ENCODE measurements around the gene TMEM108.
"Not testable (repeated sequence)": the region's sequence is repeated elsewhere in the genome, so short reads cannot be mapped to it uniquely, and the experiment has no call there.

Gene TMEM108

GRCh38 chr3:133038089-133038730 is at the start of gene TMEM108:
TMEM108 (plus strand) TSS chr3:133038391.
- DNase-seq (ENCODE audit: low read depth in 2 of 2): peak; percentile 18

GRCh38 chr3:132995971-132996370 is 42.2 kb upstream of the TMEM108 start:
- DNase-seq (ENCODE audit: low read depth in 2 of 2): no peak

- DNase-seq (ENCODE audit: low read depth in 2 of 2): no peak
These were observed 40.6 kb upstream of the TMEM108 start for GRCh38 chr3:132997404-132998185.

GRCh38 chr3:133005032-133005431 is 33.2 kb upstream of the TMEM108 start:
- DNase-seq (ENCODE audit: low read depth in 2 of 2): not testable (repeated sequence)

- DNase-seq (ENCODE audit: low read depth in 2 of 2): no peak
These were observed 30.6 kb upstream of the TMEM108 start for GRCh38 chr3:133007601-133008000.

GRCh38 chr3:133014325-133014724 is 23.9 kb upstream of the TMEM108 start:
- no peak for DNase-seq (ENCODE audit: low read depth in 2 of 2)

- not testable (repeated sequence) for DNase-seq (ENCODE audit: low read depth in 2 of 2)
These were observed 22.6 kb upstream of the TMEM108 start for GRCh38 chr3:133015573-133015972.

- no peak for DNase-seq (ENCODE audit: low read depth in 2 of 2)
These were observed 21.3 kb upstream of the TMEM108 start for GRCh38 chr3:133016838-133017309.

GRCh38 chr3:133018921-133019320 is 19.3 kb upstream of the TMEM108 start:
- DNase-seq (ENCODE audit: low read depth in 2 of 2): no peak

- no peak for DNase-seq (ENCODE audit: low read depth in 2 of 2)
These were observed 17.0 kb upstream of the TMEM108 start for GRCh38 chr3:133021206-133021605.

GRCh38 chr3:133023362-133023761 is 14.8 kb upstream of the TMEM108 start:
- DNase-seq (ENCODE audit: low read depth in 2 of 2): no peak

GRCh38 chr3:133025546-133025945 is 12.6 kb upstream of the TMEM108 start:
- DNase-seq (ENCODE audit: low read depth in 2 of 2): no peak

- DNase-seq (ENCODE audit: low read depth in 2 of 2): no peak
These were observed 5.9 kb upstream of the TMEM108 start for GRCh38 chr3:133032301-133032700.

- DNase-seq (ENCODE audit: low read depth in 2 of 2): no peak
These were observed 755 bp upstream of the TMEM108 start for GRCh38 chr3:133037436-133037835.

GRCh38 chr3:133038731-133039375 is 662 bp downstream of the TMEM108 start:
- DNase-seq (ENCODE audit: low read depth in 2 of 2): no peak

- DNase-seq (ENCODE audit: low read depth in 2 of 2): peak; percentile 25 to 34
These were observed 2.7 kb downstream of the TMEM108 start for GRCh38 chr3:133040696-133041523.

GRCh38 chr3:133041524-133041829 is 3.3 kb downstream of the TMEM108 start:
- no peak for DNase-seq (ENCODE audit: low read depth in 2 of 2)

- no peak for DNase-seq (ENCODE audit: low read depth in 2 of 2)
These were observed 4.6 kb downstream of the TMEM108 start for GRCh38 chr3:133042778-133043177.

- DNase-seq (ENCODE audit: low read depth in 2 of 2): no peak
These were observed 9.8 kb downstream of the TMEM108 start for GRCh38 chr3:133047980-133048379.

- no peak for DNase-seq (ENCODE audit: low read depth in 2 of 2)
These were observed 11.3 kb downstream of the TMEM108 start for GRCh38 chr3:133049491-133049890.

GRCh38 chr3:133050891-133051290 is 12.7 kb downstream of the TMEM108 start:
- no peak for DNase-seq (ENCODE audit: low read depth in 2 of 2)

- DNase-seq (ENCODE audit: low read depth in 2 of 2): no peak
These were observed 15.3 kb downstream of the TMEM108 start for GRCh38 chr3:133053532-133053931.

All from fibroblast of skin of left biceps (primary cell).